HEK293T (cell line): ENCODE data around the gene ZNF627.

Experiments used
- BHLHE40 ChIP-seq: fragments of 450-650 bp; IDR thresholded peaks from 2 replicates; pipeline ENCODE4 v1.6.1; 2016; ENCODE audit warnings: mild to moderate bottlenecking, moderate library complexity, borderline replicate concordance
- FOXA1 ChIP-seq: fragments of 450-650 bp; IDR thresholded peaks from 2 replicates; pipeline ENCODE4 v1.6.1; 2016; ENCODE audit warnings: mild to moderate bottlenecking
- FOXK2 ChIP-seq: fragments of 450-650 bp; IDR thresholded peaks from 2 replicates; pipeline ENCODE4 v1.6.1; 2016; ENCODE audit warnings: mild to moderate bottlenecking
- FOXM1 ChIP-seq: fragments of 450-650 bp; IDR thresholded peaks from 2 replicates; pipeline ENCODE4 v1.6.1; 2017; ENCODE audit warnings: mild to moderate bottlenecking, borderline replicate concordance
- HDGF ChIP-seq: fragments of 450-650 bp; IDR thresholded peaks from 2 replicates; pipeline ENCODE4 v1.6.1; 2017; ENCODE audit warnings: antibody characterized with exemption, borderline replicate concordance
- LEF1 ChIP-seq: fragments of 450-650 bp; IDR thresholded peaks from 2 replicates; pipeline ENCODE4 v1.6.1; 2017; ENCODE audit warnings: mild to moderate bottlenecking, borderline replicate concordance
- NFRKB ChIP-seq: fragments of 450-650 bp; IDR thresholded peaks from 2 replicates; pipeline ENCODE4 v1.6.1; 2016; ENCODE audit warnings: mild to moderate bottlenecking, moderate library complexity
- SP1 ChIP-seq: fragments of 450-650 bp; IDR thresholded peaks from 2 replicates; pipeline ENCODE4 v1.6.1; 2017
- TF ChIP-seq, protein P1 (sequence below): fragments of 450-650 bp; IDR thresholded peaks from 2 replicates; pipeline ENCODE4 v1.6.1; 2016

DNA sequence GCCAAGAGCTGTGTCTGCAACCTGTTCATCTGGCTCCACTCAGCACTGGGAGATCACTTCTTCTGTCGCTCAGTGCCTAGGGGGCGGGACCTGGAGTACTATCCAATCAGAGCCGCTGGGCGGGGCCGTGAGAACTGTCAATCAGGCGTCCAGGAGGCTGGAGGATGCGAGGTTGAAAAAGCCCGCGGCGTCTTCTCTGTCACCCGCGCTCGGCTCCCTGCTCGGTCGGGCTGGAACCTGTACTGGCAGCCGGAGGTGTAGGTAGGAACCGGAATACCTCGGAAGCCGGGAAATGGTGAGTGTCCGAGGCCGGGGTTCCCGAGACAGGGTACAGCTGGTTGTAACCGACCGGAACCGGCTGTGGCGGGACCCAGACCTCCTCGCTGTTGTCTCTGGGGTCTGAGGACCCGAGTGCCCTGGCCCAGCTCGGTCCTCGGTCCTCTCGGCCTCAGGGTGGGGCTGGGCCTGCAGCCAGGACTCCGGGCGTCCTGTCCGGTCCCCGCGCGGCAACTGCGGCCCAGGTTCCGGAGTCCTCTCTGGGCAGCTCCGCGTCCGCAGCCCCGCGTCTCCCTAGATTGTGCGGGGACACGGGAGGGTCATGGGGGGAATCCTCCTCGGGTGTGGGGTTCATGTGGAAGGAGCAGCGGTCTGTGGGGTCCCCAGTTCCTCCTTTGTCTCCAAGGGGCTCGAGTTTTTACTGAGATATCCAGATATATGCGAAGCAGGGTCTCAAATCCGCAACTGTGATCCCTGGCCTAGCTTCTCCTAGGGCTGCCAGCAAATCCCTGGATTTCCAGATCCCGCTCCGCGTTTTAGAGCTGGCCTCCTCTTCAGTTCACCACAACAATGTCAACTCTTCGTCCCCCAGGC lies 42.6 kb downstream of the ZNF627 start:
- TF ChIP-seq NFRKB (no peak), FOXK2 (no peak), HDGF (no peak), BHLHE40 (no peak), FOXA1 (no peak), SP1 (no peak), FOXM1 (no peak), LEF1 (no peak)
- TF ChIP-seq, protein P1, sequence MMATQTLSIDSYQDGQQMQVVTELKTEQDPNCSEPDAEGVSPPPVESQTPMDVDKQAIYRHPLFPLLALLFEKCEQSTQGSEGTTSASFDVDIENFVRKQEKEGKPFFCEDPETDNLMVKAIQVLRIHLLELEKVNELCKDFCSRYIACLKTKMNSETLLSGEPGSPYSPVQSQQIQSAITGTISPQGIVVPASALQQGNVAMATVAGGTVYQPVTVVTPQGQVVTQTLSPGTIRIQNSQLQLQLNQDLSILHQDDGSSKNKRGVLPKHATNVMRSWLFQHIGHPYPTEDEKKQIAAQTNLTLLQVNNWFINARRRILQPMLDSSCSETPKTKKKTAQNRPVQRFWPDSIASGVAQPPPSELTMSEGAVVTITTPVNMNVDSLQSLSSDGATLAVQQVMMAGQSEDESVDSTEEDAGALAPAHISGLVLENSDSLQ, result peak; percentile 98
